Measurements from ENCODE around the gene VAMP3.

DNA sequence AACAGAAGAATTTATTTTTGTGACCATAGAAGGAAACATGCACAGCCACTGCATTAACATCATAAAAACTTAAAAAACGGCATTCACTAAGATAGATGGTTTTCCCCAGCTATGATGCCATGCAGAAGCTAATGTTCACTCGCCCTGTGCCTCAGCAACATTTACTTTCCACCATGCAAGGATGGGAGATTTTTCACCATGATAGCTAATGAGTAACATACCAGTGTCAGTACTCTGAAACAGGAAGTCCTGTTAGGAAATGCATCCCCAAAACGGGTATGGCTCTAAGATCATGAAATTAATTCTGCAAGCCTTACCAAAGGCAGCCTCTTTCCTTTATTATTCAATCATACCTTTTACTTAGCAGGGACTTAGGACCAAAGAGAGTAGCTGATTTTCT, 17.5 kb upstream of the VAMP3 start:
- TF ChIP-seq CTCF (conservative IDR thresholded peaks at IDR 0.05; ENCODE audit: low read length) (no peak), EZH2phosphoT487 (IDR thresholded peaks at IDR 0.05; ENCODE audit: borderline replicate concordance) (no peak)
